Measurements from ENCODE around the gene RNU6-9.

- TF ChIP-seq, protein P1, sequence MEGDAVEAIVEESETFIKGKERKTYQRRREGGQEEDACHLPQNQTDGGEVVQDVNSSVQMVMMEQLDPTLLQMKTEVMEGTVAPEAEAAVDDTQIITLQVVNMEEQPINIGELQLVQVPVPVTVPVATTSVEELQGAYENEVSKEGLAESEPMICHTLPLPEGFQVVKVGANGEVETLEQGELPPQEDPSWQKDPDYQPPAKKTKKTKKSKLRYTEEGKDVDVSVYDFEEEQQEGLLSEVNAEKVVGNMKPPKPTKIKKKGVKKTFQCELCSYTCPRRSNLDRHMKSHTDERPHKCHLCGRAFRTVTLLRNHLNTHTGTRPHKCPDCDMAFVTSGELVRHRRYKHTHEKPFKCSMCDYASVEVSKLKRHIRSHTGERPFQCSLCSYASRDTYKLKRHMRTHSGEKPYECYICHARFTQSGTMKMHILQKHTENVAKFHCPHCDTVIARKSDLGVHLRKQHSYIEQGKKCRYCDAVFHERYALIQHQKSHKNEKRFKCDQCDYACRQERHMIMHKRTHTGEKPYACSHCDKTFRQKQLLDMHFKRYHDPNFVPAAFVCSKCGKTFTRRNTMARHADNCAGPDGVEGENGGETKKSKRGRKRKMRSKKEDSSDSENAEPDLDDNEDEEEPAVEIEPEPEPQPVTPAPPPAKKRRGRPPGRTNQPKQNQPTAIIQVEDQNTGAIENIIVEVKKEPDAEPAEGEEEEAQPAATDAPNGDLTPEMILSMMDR (IDR thresholded peaks at IDR 0.05): no peak
- no peak for TF ChIP-seq POLR2A (IDR thresholded peaks at IDR 0.05)
These were observed 13.2 kb downstream of the RNU6-9 start for GRCh38 chr19:906480-906879.
